ENCODE measurements around the gene ASB18. TPM values are rescaled to one million over a fixed set of nuclear protein-coding genes. Genes with fewer than 3 reads are reported as not detected.

ASB18 gene
- total and polyA plus RNA-seq, 3 experiments from 2014 or later, result not detected

DNA sequence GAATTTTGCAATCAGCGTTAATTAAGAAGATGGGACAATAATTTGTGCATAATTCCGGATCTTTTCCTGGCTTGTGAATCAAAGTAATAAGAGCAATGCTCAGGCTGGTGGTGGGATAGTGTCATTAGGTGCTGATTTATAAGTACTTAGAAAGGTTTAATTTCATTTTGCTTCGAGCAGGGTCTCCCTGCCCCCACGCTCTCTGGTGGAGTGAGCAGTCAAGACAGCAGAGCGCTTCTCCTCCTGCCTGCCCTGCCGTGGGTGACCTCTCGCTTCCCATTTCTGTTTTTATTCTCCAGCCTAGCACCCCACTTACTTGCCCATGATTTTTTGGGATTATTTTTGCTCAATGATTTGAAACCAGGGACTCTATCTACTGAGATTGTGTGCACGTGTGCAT lies 7.1 kb downstream of the ASB18 start:
- peak overlapping the region in 1 of 8 donors; percentile 71 for H3K27ac Mint-ChIP-seq
- ChIA-PET POLR2A (no interaction called here), CTCF (no interaction called here)
- no peak for DNase-seq
- peaks cover 0 to 5% (median 2%) of the 10 kb centered on the region in 5 donors for H3K9me3 Mint-ChIP-seq
- Histone ChIP-seq H3K27ac (ENCODE audit: low read depth, low read length) (no peak overlapping the region), H3K9me3 (ENCODE audit: low read length) (no peaks in the 10 kb centered on the region), H3K36me3 (ENCODE audit: insufficient read depth, low read length) (no peaks in the 10 kb centered on the region), H3K4me1 (ENCODE audit: insufficient read depth, low read length) (no peaks in the 10 kb centered on the region), H3K4me3 (ENCODE audit: low read length) (no peak overlapping the region), H3K27me3 (ENCODE audit: insufficient read depth, low read length, poor library complexity, severe bottlenecking) (peaks cover 3% of the 10 kb centered on the region)
- no peaks in the 10 kb centered on the region for H3K4me1 Mint-ChIP-seq
- H3K4me3 Mint-ChIP-seq, result no peak overlapping the region
- peaks cover 18 to 46% of the 10 kb centered on the region in 2 donors for H3K27me3 Mint-ChIP-seq
- H3K36me3 Mint-ChIP-seq, result no peaks in the 10 kb centered on the region

DNA sequence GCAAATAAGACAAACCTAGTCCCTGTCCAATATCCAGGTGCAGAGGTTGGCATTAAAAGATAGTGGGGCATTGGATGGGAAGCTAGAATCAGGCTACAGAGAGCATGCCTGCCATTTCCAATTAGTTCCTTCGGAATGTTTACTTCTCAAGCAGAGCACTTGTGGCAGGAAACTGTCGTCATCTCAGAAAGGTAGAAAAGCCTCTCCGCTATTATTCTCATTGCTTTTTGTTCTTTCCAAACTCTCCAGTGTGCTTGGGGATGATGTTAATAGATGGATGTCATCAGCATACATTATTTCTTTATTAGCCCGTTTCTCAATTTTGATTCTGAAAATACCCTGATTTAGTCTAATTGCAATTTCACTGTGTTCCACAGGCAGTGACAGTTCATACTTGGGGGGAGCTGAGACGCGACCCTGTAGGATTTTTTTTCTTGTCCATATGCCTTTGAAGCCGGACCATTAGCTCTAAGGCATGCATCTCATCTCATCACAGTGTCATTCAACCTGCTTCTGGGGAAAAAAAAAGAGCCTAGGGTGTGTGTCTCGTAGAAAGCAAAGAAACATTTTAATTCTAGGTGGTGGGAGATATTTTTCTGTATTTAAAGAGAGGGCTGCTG lies 7.7 kb downstream of the ASB18 start:
- no peaks in the 10 kb centered on the region for H3K4me1 Mint-ChIP-seq
- no peaks in the 10 kb centered on the region for H3K36me3 Mint-ChIP-seq
- H3K27ac ChIP-seq (ENCODE audit: low read depth, low read length), result no peak overlapping the region
- no peak overlapping the region for H3K27ac Mint-ChIP-seq
- peaks cover 3% of the 10 kb centered on the region for H3K27me3 ChIP-seq (ENCODE audit: insufficient read depth, low read length, poor library complexity, severe bottlenecking)
- no peak overlapping the region for H3K4me3 Mint-ChIP-seq
- ChIA-PET POLR2A (no interaction called here), CTCF (no interaction called here)
- no peak overlapping the region for H3K4me3 ChIP-seq (ENCODE audit: low read length)
- H3K9me3 Mint-ChIP-seq, result peaks cover 0 to 2% (median under 1%) of the 10 kb centered on the region in 5 donors
- DNase-seq, result no peak
- H3K27me3 Mint-ChIP-seq, result peaks cover 16 to 42% of the 10 kb centered on the region in 2 donors
- H3K36me3 ChIP-seq (ENCODE audit: insufficient read depth, low read length), result no peaks in the 10 kb centered on the region
- no peaks in the 10 kb centered on the region for H3K4me1 ChIP-seq (ENCODE audit: insufficient read depth, low read length)
- no peaks in the 10 kb centered on the region for H3K9me3 ChIP-seq (ENCODE audit: low read length)

DNA sequence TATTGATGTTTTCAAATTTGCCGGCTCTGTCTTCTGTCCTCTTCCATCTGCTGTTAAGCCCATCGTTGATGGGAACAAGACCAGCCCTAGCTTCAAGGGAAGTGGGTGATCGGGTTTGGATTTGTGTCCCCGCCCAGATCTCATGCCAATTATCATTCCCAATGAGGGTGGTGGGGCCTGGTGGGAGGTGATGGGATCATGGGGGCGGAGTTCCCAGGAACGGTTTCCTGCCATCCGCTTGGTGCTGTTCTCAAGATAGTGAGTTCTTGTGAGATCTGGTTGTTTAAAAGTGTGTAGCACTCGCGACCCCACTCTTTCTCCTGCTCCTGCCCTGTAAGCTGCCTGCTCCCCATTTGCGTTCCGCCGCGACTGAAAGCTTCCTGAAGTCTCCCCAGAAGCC lies 9.5 kb downstream of the ASB18 start:
- Mint-ChIP-seq H3K4me3 (no peak overlapping the region), H3K4me1 (no peaks in the 10 kb centered on the region), H3K27me3 (peaks cover 14 to 35% of the 10 kb centered on the region in 2 donors), H3K9me3 (no peaks in the 10 kb centered on the region), H3K27ac (no peak overlapping the region), H3K36me3 (no peaks in the 10 kb centered on the region)
- ChIA-PET POLR2A (no interaction called here), CTCF (no interaction called here)
- Histone ChIP-seq H3K9me3 (ENCODE audit: low read length) (no peaks in the 10 kb centered on the region), H3K36me3 (ENCODE audit: insufficient read depth, low read length) (no peaks in the 10 kb centered on the region), H3K27ac (ENCODE audit: low read depth, low read length) (no peak overlapping the region), H3K4me3 (ENCODE audit: low read length) (no peak overlapping the region), H3K4me1 (ENCODE audit: insufficient read depth, low read length) (no peaks in the 10 kb centered on the region), H3K27me3 (ENCODE audit: insufficient read depth, low read length, poor library complexity, severe bottlenecking) (peaks cover 3% of the 10 kb centered on the region)
- no peak for DNase-seq

DNA sequence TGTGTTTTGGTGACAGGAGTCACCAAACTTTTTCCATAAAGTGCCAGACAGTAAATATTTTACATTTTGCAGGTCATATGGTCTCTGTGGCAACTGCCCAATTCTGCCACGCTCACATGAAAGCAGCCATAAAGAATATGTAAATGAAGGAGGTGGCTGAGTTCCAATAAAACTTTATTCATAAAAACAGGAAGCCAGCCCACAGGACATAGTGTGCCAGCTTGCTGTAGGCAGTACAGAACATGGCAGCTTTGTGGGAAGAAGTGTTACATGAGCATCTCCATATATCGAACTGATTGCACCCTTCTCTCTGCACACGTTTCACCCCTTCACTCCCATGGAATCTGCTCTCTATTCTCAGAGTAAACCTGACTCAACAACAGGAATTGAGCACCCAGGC lies 10.2 kb downstream of the ASB18 start:
- no peaks in the 10 kb centered on the region for H3K9me3 Mint-ChIP-seq
- CTCF ChIA-PET, result no interaction called here
- Histone ChIP-seq H3K4me1 (ENCODE audit: insufficient read depth, low read length) (no peaks in the 10 kb centered on the region), H3K27ac (ENCODE audit: low read depth, low read length) (no peak overlapping the region), H3K27me3 (ENCODE audit: insufficient read depth, low read length, poor library complexity, severe bottlenecking) (peaks cover 3% of the 10 kb centered on the region), H3K36me3 (ENCODE audit: insufficient read depth, low read length) (no peaks in the 10 kb centered on the region), H3K9me3 (ENCODE audit: low read length) (no peaks in the 10 kb centered on the region), H3K4me3 (ENCODE audit: low read length) (no peak overlapping the region)
- POLR2A ChIA-PET, result no interaction called here
- no peak for DNase-seq
- H3K27me3 Mint-ChIP-seq, result peaks cover 12 to 30% of the 10 kb centered on the region in 2 donors
- no peak overlapping the region for H3K27ac Mint-ChIP-seq
- H3K36me3 Mint-ChIP-seq, result no peaks in the 10 kb centered on the region
- H3K4me1 Mint-ChIP-seq, result no peaks in the 10 kb centered on the region
- no peak overlapping the region for H3K4me3 Mint-ChIP-seq

DNA sequence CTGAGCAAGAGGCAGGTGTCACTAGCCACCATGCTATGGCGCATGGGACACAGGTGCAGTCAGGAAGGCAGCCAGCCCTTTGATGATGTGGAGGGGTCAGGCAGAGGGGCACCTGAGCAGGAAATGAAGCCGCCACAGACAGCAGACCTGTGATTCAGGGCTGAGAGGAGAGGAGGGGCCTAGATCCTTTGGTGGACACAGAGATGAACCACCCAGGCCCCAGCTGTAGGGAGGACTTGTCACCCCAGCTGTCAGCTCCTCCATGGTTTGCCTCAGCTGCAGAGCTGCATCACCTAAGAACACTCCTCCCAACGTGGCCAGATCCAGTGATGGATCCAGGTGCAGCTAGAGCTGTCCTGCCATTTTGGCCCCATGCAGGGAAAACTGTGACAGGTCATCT lies 11.6 kb downstream of the ASB18 start:
- H3K4me3 ChIP-seq (ENCODE audit: low read length), result no peak overlapping the region
- H3K36me3 Mint-ChIP-seq, result no peaks in the 10 kb centered on the region
- CTCF ChIA-PET, result no interaction called here

DNA sequence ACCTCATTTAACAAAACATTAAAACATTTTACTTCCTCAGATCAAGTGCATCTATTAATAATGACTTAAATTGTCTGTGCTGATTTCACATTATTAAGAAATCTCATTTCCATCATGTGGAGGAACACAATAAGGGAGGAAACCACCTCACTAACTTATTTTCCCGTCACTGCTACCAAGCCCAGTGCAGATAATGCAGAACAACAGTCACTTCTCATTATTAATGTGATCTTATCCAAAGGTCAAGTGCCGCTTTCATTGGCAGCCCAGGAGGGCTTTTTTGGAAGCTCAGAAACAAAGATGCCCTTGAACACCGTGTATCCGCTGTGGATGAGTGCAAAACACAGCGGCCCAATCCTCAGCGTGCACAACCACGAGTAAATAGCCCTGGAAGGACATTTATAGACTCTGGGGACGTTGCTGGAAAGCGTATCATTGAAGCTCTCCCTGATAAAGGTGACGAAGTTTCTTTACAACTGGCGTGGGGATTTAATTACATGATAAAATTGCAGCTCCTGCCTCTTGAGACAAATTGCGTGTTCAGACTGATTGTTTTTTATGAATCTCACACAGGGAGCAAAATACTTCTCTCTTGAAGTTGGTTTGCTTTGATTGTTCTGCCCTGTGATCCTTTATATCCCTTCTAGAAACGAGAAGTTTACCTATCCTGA lies 13.2 kb downstream of the ASB18 start:
- Mint-ChIP-seq H3K4me3 (no peak overlapping the region), H3K36me3 (no peaks in the 10 kb centered on the region), H3K27me3 (peaks cover 12 to 19% of the 10 kb centered on the region in 2 donors), H3K4me1 (no peaks in the 10 kb centered on the region), H3K9me3 (no peaks in the 10 kb centered on the region), H3K27ac (no peak overlapping the region)
- ChIA-PET POLR2A (no interaction called here), CTCF (no interaction called here)
- Histone ChIP-seq H3K27ac (ENCODE audit: low read depth, low read length) (no peak overlapping the region), H3K36me3 (ENCODE audit: insufficient read depth, low read length) (no peaks in the 10 kb centered on the region), H3K9me3 (ENCODE audit: low read length) (no peaks in the 10 kb centered on the region), H3K4me3 (ENCODE audit: low read length) (no peak overlapping the region), H3K4me1 (ENCODE audit: insufficient read depth, low read length) (no peaks in the 10 kb centered on the region), H3K27me3 (ENCODE audit: insufficient read depth, low read length, poor library complexity, severe bottlenecking) (no peaks in the 10 kb centered on the region)
- no peak for DNase-seq

More for the DNA sequence above, 11.6 kb downstream of the ASB18 start:
- peaks cover 1% of the 10 kb centered on the region for H3K27me3 ChIP-seq (ENCODE audit: insufficient read depth, low read length, poor library complexity, severe bottlenecking)
- no peak overlapping the region for H3K4me3 Mint-ChIP-seq
- DNase-seq, result no peak
- H3K9me3 ChIP-seq (ENCODE audit: low read length), result no peaks in the 10 kb centered on the region
- H3K4me1 Mint-ChIP-seq, result no peaks in the 10 kb centered on the region
- no peaks in the 10 kb centered on the region for H3K9me3 Mint-ChIP-seq
- peaks cover 12 to 25% of the 10 kb centered on the region in 2 donors for H3K27me3 Mint-ChIP-seq
- no peaks in the 10 kb centered on the region for H3K4me1 ChIP-seq (ENCODE audit: insufficient read depth, low read length)
- H3K36me3 ChIP-seq (ENCODE audit: insufficient read depth, low read length), result no peaks in the 10 kb centered on the region
- H3K27ac Mint-ChIP-seq, result no peak overlapping the region
- POLR2A ChIA-PET, result no interaction called here
- no peak overlapping the region for H3K27ac ChIP-seq (ENCODE audit: low read depth, low read length)

DNA sequence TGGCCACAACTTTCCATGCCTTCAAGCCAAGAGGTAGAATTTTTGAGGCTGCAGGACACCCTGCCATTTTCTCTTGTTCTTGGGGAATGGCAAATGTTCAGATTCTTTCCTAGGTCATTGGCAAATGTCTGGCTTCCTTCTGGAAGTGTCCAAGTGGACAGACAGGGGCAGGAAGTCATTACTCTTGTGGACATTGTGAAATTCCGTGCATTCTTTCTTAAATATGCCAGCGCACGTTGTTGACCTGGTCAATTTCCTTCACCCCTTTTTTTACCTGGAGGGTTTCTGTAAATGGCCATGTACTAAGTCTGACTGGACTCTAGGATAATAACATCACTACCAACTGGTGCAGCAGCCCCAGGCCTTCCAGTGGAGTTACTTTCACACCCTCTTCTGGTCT lies 13.9 kb downstream of the ASB18 start:
- H3K27ac ChIP-seq (ENCODE audit: low read depth, low read length), result no peak overlapping the region
- no peak overlapping the region for H3K4me3 ChIP-seq (ENCODE audit: low read length)
- ChIA-PET POLR2A (no interaction called here), CTCF (no interaction called here)
- no peaks in the 10 kb centered on the region for H3K4me1 ChIP-seq (ENCODE audit: insufficient read depth, low read length)
- Mint-ChIP-seq H3K4me3 (no peak overlapping the region), H3K27ac (no peak overlapping the region), H3K36me3 (no peaks in the 10 kb centered on the region), H3K4me1 (no peaks in the 10 kb centered on the region), H3K9me3 (no peaks in the 10 kb centered on the region), H3K27me3 (peaks cover 12 to 25% of the 10 kb centered on the region in 2 donors)
- no peaks in the 10 kb centered on the region for H3K27me3 ChIP-seq (ENCODE audit: insufficient read depth, low read length, poor library complexity, severe bottlenecking)
- DNase-seq, result no peak
- no peaks in the 10 kb centered on the region for H3K36me3 ChIP-seq (ENCODE audit: insufficient read depth, low read length)
- no peaks in the 10 kb centered on the region for H3K9me3 ChIP-seq (ENCODE audit: low read length)

DNA sequence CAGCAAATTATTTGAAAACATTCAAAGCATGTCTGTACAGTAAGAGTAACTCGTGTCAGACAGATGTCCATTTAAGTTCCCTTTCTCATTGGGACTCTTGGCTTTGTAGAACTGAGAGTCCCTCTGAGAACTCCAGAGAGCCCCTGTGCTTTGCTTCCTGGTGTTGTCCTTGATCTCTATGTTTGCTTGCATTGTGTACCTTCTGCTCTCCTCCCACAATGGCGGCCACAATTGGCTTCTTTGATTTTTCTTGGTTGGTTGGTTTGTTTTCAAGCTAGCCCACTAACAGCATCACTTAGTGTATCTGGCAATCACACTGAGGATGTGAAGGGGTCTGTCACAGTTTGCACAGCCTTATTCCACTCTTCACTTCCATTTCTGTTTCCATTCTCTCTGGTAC lies 15.1 kb downstream of the ASB18 start:
- no peaks in the 10 kb centered on the region for H3K36me3 Mint-ChIP-seq
- ChIA-PET POLR2A (no interaction called here), CTCF (no interaction called here)

More for the DNA sequence above, 15.1 kb downstream of the ASB18 start:
- Mint-ChIP-seq H3K4me3 (no peak overlapping the region), H3K27me3 (peaks cover 12 to 26% of the 10 kb centered on the region in 2 donors), H3K9me3 (no peaks in the 10 kb centered on the region), H3K27ac (no peak overlapping the region), H3K4me1 (no peaks in the 10 kb centered on the region)
- Histone ChIP-seq H3K4me1 (ENCODE audit: insufficient read depth, low read length) (no peaks in the 10 kb centered on the region), H3K4me3 (ENCODE audit: low read length) (no peak overlapping the region), H3K27ac (ENCODE audit: low read depth, low read length) (no peak overlapping the region), H3K9me3 (ENCODE audit: low read length) (no peaks in the 10 kb centered on the region), H3K36me3 (ENCODE audit: insufficient read depth, low read length) (no peaks in the 10 kb centered on the region), H3K27me3 (ENCODE audit: insufficient read depth, low read length, poor library complexity, severe bottlenecking) (no peaks in the 10 kb centered on the region)
- no peak for DNase-seq

Measured in CD8-positive, alpha-beta memory T cell (primary cell).